ENCODE results near the gene DENND4C.
"Not testable (repeated sequence)": the region's sequence is repeated elsewhere in the genome, so short reads cannot be mapped to it uniquely, and the experiment has no call there.

DENND4C gene

GRCh38 chr9:19369107-19369506 is 138.6 kb downstream of the DENND4C start:
- no peak for DNase-seq (ENCODE audit: low read depth in 4 of 4, low spot score in 1 of 4)

GRCh38 chr9:19371942-19372341 is 141.4 kb downstream of the DENND4C start:
- no peak for DNase-seq (ENCODE audit: low read depth in 4 of 4, low spot score in 1 of 4)

GRCh38 chr9:19372567-19372966 is 142.1 kb downstream of the DENND4C start:
- no peak for DNase-seq (ENCODE audit: low read depth in 4 of 4, low spot score in 1 of 4)

GRCh38 chr9:19373527-19373926 is 143.0 kb downstream of the DENND4C start:
- no peak for DNase-seq (ENCODE audit: low read depth in 4 of 4, low spot score in 1 of 4)

- no peak for DNase-seq (ENCODE audit: low read depth in 4 of 4, low spot score in 1 of 4)
Measured at GRCh38 chr9:19375538-19375937, 145.0 kb downstream of the DENND4C start.

- DNase-seq (ENCODE audit: low read depth in 4 of 4, low spot score in 1 of 4): no peak
Measured at GRCh38 chr9:19376931-19377330, 146.4 kb downstream of the DENND4C start.

DNA sequence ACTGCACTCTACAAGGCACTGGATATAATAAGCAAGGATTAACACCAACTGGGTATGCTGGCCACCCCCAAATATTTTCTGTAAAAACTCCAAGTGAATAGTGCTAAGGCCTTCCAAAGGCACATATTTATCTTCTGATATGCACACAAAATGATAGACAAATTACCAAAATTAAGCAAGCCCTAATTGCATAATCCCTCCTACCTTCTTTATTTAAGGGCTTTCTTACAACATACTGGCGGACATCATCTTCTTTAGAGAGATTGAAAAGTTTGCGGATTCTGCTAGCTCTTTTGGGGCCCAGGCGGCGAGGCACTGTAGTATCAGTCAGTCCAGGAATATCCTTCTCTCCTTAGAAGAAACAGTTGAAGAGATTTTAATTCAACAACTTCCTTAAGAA is 147.7 kb downstream of the DENND4C start:
- no peak for DNase-seq (ENCODE audit: low read depth in 4 of 4, low spot score in 1 of 4)

DNA sequence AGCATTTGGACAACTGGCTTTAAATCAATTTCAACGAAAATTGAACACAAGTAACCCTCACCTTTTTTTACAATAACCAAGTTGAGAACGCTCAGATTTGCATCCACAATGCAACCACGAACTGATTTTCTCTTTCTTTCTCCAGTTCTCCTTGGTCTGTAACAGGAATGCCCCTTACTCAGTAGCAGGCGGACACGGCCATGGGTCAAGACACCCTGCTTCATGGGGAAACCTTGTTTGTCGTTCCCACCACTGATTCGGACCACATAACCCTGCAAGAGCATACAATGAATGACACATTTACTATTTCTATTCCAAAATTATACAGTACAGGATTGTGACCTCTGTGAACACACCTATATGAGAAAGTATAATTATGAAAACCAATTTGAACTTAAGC is 148.2 kb downstream of the DENND4C start:
- DNase-seq (ENCODE audit: low read depth in 4 of 4, low spot score in 1 of 4): no peak

GRCh38 chr9:19379283-19379682 is 148.8 kb downstream of the DENND4C start:
- no peak for DNase-seq (ENCODE audit: low read depth in 4 of 4, low spot score in 1 of 4)

GRCh38 chr9:19379697-19380046 is 149.2 kb downstream of the DENND4C start:
- DNase-seq (ENCODE audit: low read depth in 4 of 4, low spot score in 1 of 4): peak in 1 of 4 experiments; percentile 20

DNA sequence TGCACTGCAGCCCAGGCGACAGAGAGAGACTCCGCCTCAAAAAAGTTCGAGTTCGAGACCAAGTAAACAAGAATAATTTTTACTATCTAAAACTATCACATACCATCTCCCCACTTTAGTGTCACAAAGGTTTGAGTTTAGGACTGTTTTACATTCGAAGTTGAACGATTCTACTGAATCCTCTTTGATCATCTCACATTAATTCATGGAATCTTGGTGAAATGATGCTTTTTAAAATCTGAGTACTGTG is 150.3 kb downstream of the DENND4C start:
- DNase-seq (ENCODE audit: low read depth in 4 of 4, low spot score in 1 of 4): no peak

- DNase-seq (ENCODE audit: low read depth in 4 of 4, low spot score in 1 of 4): no peak
Measured at GRCh38 chr9:19381656-19382055, 151.2 kb downstream of the DENND4C start.

DNA sequence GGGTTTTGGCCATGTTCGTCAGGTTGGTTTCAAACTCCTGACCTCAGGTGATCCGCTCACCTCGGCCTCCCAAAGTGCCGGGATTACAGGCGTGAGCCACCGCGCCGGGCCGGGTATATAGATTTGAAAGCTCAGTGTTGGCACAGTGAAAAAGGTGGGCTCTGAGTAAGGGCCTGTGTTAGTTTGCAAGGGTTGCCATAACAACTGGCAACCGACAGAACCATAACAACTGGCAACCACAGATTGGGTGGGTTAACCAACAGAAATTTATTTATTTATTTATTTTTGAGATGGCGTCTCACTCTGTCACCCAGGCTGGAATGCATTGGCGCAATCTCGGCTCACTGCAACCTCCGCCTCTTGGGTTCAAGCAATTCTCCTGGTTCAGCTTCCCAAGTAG is 154.7 kb downstream of the DENND4C start:
- not testable (repeated sequence) for DNase-seq (ENCODE audit: low read depth in 4 of 4, low spot score in 1 of 4)

DNA sequence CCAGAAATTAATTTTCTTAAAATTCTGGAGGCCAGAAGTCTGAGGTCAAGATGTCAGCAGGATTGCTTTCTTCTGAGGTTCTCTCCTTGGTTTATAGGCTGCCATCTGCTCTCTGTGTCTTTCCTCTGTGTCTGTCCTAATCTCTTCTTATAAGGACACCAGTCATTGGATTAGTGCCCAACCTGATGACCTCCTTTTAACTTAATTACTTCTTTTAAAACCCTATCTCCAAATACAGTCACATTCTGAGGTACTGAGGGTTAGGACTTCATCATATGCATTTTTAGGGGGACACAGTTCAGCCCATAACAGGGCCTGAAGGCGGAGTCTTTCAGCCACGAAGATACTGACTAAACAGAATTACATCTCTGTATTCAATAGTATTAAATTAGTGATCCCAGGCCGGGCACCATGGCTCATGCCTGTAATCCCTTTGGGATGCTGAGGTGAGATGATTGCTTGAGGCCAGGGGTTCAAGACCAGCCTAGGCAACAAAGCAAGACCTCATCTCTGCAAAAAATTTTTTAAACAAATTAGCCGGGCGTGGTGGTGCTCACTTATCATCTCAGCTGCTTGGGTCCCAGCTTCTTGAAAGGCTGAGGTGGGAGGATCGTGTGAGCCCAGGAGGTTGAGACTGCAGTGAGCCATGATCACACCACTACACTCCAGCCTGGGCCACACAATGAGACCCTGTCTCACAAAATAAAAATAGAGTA is 155.5 kb downstream of the DENND4C start:
- no peak for DNase-seq (ENCODE audit: low read depth in 4 of 4, low spot score in 1 of 4)

DNA sequence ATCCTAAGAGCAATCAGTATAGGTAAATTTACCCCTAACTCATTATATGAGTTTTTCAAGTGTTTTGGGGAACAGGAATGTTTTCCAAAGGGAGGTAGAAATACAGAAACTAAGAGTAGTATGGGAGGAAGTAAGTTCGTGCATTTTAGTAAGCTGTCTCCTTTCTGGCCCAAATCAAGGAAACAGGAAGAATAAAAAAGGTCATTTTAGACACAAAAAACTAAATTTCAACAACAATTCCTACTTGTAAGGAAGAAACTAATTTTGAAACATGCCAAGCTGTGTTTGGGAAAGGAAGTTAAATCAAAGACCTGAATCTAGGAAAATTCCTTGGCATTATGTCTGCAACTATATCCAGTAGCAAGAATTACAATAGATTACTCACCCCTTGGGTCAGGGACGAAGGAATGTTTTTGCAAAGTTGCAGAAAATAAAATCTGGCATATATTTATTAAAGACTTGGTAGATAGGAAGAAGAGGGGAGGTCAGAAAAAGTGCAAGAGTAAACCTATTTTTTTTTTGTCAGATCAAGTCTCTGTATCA is 156.1 kb downstream of the DENND4C start:
- no peak for DNase-seq (ENCODE audit: low read depth in 4 of 4, low spot score in 1 of 4)

GRCh38 chr9:19387317-19387716 is 156.8 kb downstream of the DENND4C start:
- DNase-seq (ENCODE audit: low read depth in 4 of 4, low spot score in 1 of 4): no peak

DNA sequence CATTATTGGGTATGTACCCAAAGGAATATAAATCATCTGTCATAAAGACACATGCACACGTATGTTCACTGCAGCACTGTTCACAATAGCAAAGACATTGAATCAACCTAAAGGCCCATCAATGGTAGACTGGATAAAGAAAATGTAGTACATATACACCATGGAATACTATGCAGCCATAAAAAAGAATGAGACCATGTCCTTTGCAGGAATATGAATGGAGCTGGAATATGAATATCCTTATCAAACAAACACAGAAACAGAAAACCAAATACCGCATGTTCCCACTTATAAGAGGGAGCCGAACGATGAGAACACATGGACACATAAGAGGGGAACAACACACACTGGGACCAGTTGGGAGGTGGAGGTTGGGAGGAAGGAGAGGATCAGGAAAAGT is 159.0 kb downstream of the DENND4C start:
- not testable (repeated sequence) for DNase-seq (ENCODE audit: low read depth in 4 of 4, low spot score in 1 of 4)

DNA sequence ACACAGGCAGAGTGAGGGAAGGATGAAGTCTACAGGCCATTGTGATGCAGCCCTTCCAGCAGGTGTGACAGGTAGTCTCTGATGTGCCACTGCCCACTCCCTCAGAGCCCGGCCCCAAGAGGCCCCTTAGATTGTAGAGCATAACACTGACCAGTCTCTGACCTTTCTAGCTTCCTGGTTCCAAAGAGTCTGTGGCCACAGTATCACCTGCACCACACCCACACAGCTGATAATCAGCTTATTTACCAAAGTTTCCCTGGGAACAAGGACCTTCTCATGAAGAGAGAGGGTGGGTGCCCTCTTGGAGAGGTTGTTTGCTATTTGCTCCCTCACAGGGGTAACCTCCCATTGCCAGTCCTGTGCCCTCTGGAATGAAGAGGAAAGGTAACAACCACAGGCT is 167.4 kb downstream of the DENND4C start:
- no peak for DNase-seq (ENCODE audit: low read depth in 4 of 4, low spot score in 1 of 4)

DNA sequence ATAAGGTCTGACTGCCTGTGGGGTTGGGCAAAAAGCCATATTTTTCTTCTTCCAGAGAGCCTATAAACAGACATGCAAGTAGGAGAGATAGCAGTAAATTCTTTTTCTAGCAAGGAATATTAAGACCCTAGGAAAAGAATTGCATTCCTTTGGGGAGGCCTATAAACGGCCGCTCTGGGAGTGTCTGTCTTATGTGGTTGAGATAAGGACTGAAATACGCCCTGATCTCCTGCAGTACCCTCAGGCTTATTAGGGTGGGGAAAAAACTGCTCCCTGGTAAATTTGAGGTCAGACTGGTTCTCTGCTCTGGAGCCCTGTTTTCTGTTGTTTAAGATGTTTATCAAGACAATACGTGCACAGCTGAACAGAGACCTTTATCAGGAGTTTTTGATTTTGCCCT is 172.7 kb downstream of the DENND4C start:
- not testable (repeated sequence) for DNase-seq (ENCODE audit: low read depth in 4 of 4, low spot score in 1 of 4)

DNA sequence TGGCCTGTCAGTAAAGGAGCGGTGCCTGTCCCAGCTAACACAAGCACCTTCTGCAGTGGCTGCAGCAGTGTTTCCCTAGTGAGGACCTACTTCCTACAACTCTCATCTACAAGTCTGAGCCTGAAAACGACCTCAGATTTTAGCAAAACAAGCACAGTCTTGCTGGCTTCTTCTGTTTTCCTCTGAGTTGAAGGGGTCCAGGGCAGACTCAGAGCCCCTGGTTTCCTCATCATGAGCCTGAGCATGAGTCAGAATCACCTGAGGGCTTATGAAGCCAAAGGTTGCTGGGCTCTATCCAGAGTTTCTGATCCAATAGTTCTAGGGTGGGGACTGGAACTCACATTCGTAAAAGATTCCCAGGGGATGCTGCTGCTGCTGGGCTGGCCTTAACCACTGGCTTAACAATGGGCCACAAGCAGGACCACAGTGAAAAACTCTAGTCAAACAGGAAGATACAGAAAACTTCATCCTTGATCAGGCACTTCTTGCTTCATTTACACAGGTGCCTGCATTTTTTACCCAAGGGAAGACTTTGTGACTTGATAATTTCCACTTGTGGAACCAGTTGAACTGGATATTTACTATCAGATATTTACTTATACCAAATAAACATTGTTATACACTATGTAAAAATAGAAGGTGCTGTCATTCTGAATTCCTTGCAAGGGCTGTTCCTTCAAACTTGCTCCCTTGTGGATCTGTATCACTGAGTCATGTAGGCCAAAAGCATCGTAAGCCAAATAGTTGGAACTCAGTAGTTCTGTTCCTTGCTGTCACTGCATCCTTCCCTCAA is 174.0 kb downstream of the DENND4C start:
- no peak for DNase-seq (ENCODE audit: low read depth in 4 of 4, low spot score in 1 of 4)

GRCh38 chr9:19405771-19406170 is 175.3 kb downstream of the DENND4C start:
- DNase-seq (ENCODE audit: low read depth in 4 of 4, low spot score in 1 of 4): no peak

DNA sequence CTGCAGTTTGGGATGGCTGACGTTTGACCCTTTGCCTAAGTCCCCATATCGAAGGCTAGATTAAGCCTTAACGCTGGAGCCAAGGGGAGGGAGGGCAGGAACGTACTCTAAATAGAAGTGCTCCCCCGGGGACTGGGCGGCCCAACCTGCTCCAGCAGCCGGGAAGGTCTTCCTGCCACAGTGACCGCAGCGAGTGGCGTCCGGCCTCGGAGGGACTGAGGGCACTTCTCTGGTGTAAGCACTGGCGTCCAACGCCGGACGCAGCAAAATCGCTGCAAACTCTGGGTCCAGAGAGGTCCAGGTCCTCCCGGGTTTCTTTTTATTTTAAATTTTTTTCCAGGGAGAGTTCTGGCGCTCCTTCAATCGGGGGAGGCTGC is 177.8 kb downstream of the DENND4C start:
- no peak for DNase-seq (ENCODE audit: low read depth in 4 of 4, low spot score in 1 of 4)

Data from stimulated activated CD4-positive, alpha-beta T cell treated with anti-CD3 and anti-CD28 coated beads, Interleukin-1b, Interleukin-23, amount 100 ng/mL, for 24 hours (primary cell).